HEK293 (cell line): ENCODE data around the gene EVL.

Experiments
- CTCF ChIA-PET: fragments of 350-600 bp; formaldehyde crosslinking; extraction: SDS; loops from one replicate; lab custom pipeline; 2021; ENCODE audit warnings: antibody characterized with exemption; lab: Yijun Ruan, JAX
- POLR2A ChIA-PET: fragments of 300-600 bp; formaldehyde crosslinking; extraction: SDS; loops from one replicate; lab custom pipeline; 2020; ENCODE audit warnings: antibody characterized with exemption, inconsistent platforms; lab: Yijun Ruan, JAX
- H3K27ac ChIP-seq: fragments of 200-500 bp; sonication (Bioruptor generic); 2 replicates; pipeline ENCODE4 v1.5.1; 2014; ENCODE audit warnings: low read depth, low read length, control low read depth, inconsistent platforms; ENCODE audit errors: extremely low read depth
- H3K36me3 ChIP-seq, 2 experiments: fragments of 200-500 bp in 1 of 2; sonication (Bioruptor generic) in 1 of 2; 1 replicate in 1 of 2; 2 replicates in 1 of 2; pipeline ENCODE4 v1.5.1; 2014 to 2017; ENCODE audit warnings: inconsistent platforms in 2 of 2, low read length in 2 of 2; ENCODE audit not compliant: control insufficient read depth in 2 of 2, insufficient read depth in 1 of 2
- H3K4me1 ChIP-seq: fragments of 200-500 bp; sonication (Bioruptor generic); 2 replicates; pipeline ENCODE4 v1.5.1; 2014; ENCODE audit warnings: mild to moderate bottlenecking, low read length, inconsistent platforms; ENCODE audit not compliant: control insufficient read depth, insufficient read depth
- H3K4me3 ChIP-seq: 2 replicates; pipeline ENCODE4 v1.5.1; 2011; ENCODE audit warnings: low read depth, mild to moderate bottlenecking, control low read depth, low read length, moderate library complexity
- H3K9me3 ChIP-seq: fragments of 200-500 bp; sonication (Bioruptor generic); 2 replicates; pipeline ENCODE4 v1.5.1; 2014; ENCODE audit warnings: low read depth, low read length, inconsistent platforms; ENCODE audit not compliant: control insufficient read depth, insufficient read depth
- CTCF ChIP-seq: fragments of 450-650 bp; formaldehyde crosslinking; IDR thresholded peaks from 2 replicates; pipeline ENCODE4 v1.5.1; 2016; ENCODE audit warnings: missing biosample characterization, missing genetic modification characterization
- PBX3 ChIP-seq: sonication (generic); formaldehyde crosslinking; IDR thresholded peaks from 2 replicates; pipeline ENCODE4 v1.8.1; 2022; ENCODE audit warnings: mild to moderate bottlenecking, moderate library complexity, missing genetic modification reagents
- PRDM10 ChIP-seq: fragments of 450-650 bp; formaldehyde crosslinking; IDR thresholded peaks from 2 replicates; pipeline ENCODE4 v1.5.1; 2016; ENCODE audit warnings: missing biosample characterization, missing genetic modification characterization
- PRDM4 ChIP-seq: fragments of 450-650 bp; formaldehyde crosslinking; IDR thresholded peaks from 2 replicates; pipeline ENCODE4 v1.5.1; 2017; ENCODE audit warnings: missing biosample characterization, missing genetic modification characterization
- SP7 ChIP-seq: fragments of 450-650 bp; formaldehyde crosslinking; IDR thresholded peaks from 2 replicates; pipeline ENCODE4 v1.5.1; 2016; ENCODE audit warnings: missing biosample characterization, missing genetic modification characterization
- WT1 ChIP-seq: fragments of 450-650 bp; formaldehyde crosslinking; IDR thresholded peaks from 2 replicates; pipeline ENCODE4 v1.5.1; 2016; ENCODE audit warnings: missing biosample characterization, missing genetic modification characterization
- YY2 ChIP-seq: fragments of 450-650 bp; formaldehyde crosslinking; IDR thresholded peaks from 2 replicates; pipeline ENCODE4 v1.5.1; 2016; ENCODE audit warnings: missing biosample characterization, missing genetic modification characterization
- ZNF121 ChIP-seq: fragments of 450-650 bp; formaldehyde crosslinking; IDR thresholded peaks from 2 replicates; pipeline ENCODE4 v1.5.1; 2016; ENCODE audit warnings: missing biosample characterization, missing genetic modification characterization
- ZNF148 ChIP-seq: fragments of 450-650 bp; formaldehyde crosslinking; IDR thresholded peaks from 2 replicates; pipeline ENCODE4 v1.5.0; 2017; ENCODE audit warnings: missing biosample characterization, missing genetic modification characterization, borderline replicate concordance
- ZNF157 ChIP-seq: fragments of 450-650 bp; formaldehyde crosslinking; IDR thresholded peaks from 2 replicates; pipeline ENCODE4 v1.5.1; 2016; ENCODE audit warnings: missing biosample characterization, missing genetic modification characterization
- ZNF514 ChIP-seq: fragments of 450-650 bp; formaldehyde crosslinking; IDR thresholded peaks from 2 replicates; pipeline ENCODE4 v1.5.1; 2016; ENCODE audit warnings: missing biosample characterization, missing genetic modification characterization
- ZNF548 ChIP-seq: fragments of 450-650 bp; formaldehyde crosslinking; IDR thresholded peaks from 2 replicates; pipeline ENCODE4 v1.5.1; 2016; ENCODE audit warnings: missing biosample characterization, missing genetic modification characterization
- ZNF558 ChIP-seq: fragments of 450-650 bp; formaldehyde crosslinking; IDR thresholded peaks from 2 replicates; pipeline ENCODE4 v1.5.1; 2016; ENCODE audit warnings: missing biosample characterization, missing genetic modification characterization
- ZNF560 ChIP-seq: fragments of 450-650 bp; formaldehyde crosslinking; IDR thresholded peaks from 2 replicates; pipeline ENCODE4 v1.5.1; 2017; ENCODE audit warnings: missing biosample characterization, missing genetic modification characterization, borderline replicate concordance
- ZNF580 ChIP-seq: fragments of 450-650 bp; formaldehyde crosslinking; IDR thresholded peaks from 2 replicates; pipeline ENCODE4 v1.5.1; 2016; ENCODE audit warnings: missing biosample characterization, missing genetic modification characterization
- ZNF600 ChIP-seq: fragments of 450-650 bp; formaldehyde crosslinking; IDR thresholded peaks from 2 replicates; pipeline ENCODE4 v1.5.1; 2016; ENCODE audit warnings: missing biosample characterization, missing genetic modification characterization
- ZNF660 ChIP-seq: fragments of 450-650 bp; IDR thresholded peaks from 2 replicates; pipeline ENCODE4 v1.5.1; 2018; ENCODE audit warnings: missing biosample characterization, mild to moderate bottlenecking, missing genetic modification characterization
- ZNF768 ChIP-seq: fragments of 450-650 bp; formaldehyde crosslinking; IDR thresholded peaks from 2 replicates; pipeline ENCODE4 v1.5.1; 2018; ENCODE audit warnings: missing biosample characterization, mild to moderate bottlenecking, missing genetic modification characterization

Gene EVL

GRCh38 chr14:100083706-100084105 is 18.5 kb downstream of the EVL start:
- POLR2A ChIA-PET: no interaction called here
- H3K4me1 ChIP-seq: peaks cover 13% of the 10 kb centered on the region
- TF ChIP-seq SP7 (tag by site-specific recombination): no peak
- no peak for TF ChIP-seq ZNF660
- no peak for TF ChIP-seq YY2
- TF ChIP-seq ZNF121 (tag by site-specific recombination): no peak
- no peak for TF ChIP-seq WT1 (tag by site-specific recombination)
- TF ChIP-seq PBX3 (CRISPR knock-in tag): no peak
- TF ChIP-seq ZNF558 (tag by site-specific recombination): no peak
- TF ChIP-seq PRDM10 (tag by site-specific recombination): no peak
- no peak for TF ChIP-seq ZNF514 (tag by site-specific recombination)
- TF ChIP-seq ZNF548: no peak
- no peak for TF ChIP-seq ZNF768
- TF ChIP-seq ZNF148: no peak
- no peak for TF ChIP-seq CTCF
- no peak for TF ChIP-seq ZNF600 (tag by site-specific recombination)
- no peak for TF ChIP-seq ZNF157 (tag by site-specific recombination)
- TF ChIP-seq ZNF580 (tag by site-specific recombination): no peak
- TF ChIP-seq PRDM4 (tag by site-specific recombination): no peak
- TF ChIP-seq ZNF560: no peak
- H3K9me3 ChIP-seq: no peaks in the 10 kb centered on the region
- CTCF ChIA-PET: interaction anchor here (0.6 to 2.2 kb wide), 3 partner anchors 24 to 89 kb away, joined by 3 to 5 read pairs (median 3); no protein-coding TSS in a partner anchor
- no peak overlapping the region for H3K27ac ChIP-seq
- no peak overlapping the region for H3K4me3 ChIP-seq
- peaks cover 0 to 20% of the 10 kb centered on the region in 2 experiments; a peak in 2 of 3 replicates for H3K36me3 ChIP-seq
